GM23338 (cell line): ENCODE measurements around the gene OR6B2. TPM values are rescaled to one million over a fixed set of nuclear protein-coding genes. Genes with fewer than 3 reads are reported as not detected.

Experiments used
- ATAC-seq: fragments of 200-7000 bp; cut with Tn5 transposase; 3 replicates; pipeline ENCODE4 v1.9.1; 2020
- DNase-seq: peaks from one replicate; pipeline ENCODE4 v3.0.0-alpha.2; 2015; ENCODE audit warnings: low spot score
- H2AFZ ChIP-seq: fragments of 200-600 bp; sonication (generic); 2 replicates; pipeline ENCODE4 v1.8.0; 2016; ENCODE audit warnings: antibody characterized with exemption, mild to moderate bottlenecking, moderate library complexity
- H3F3A ChIP-seq: fragments of 200-600 bp; sonication (generic); replicated peaks from 2 replicates; pipeline ENCODE4 v1.8.0; 2017; ENCODE audit warnings: antibody characterized with exemption, mixed run types, low read depth
- H3K27ac ChIP-seq: fragments of 200-600 bp; sonication (generic); 2 replicates; pipeline ENCODE4 v1.6.1; 2016; ENCODE audit warnings: low read depth
- H3K27me3 ChIP-seq: fragments of 200-600 bp; sonication (generic); 2 replicates; pipeline ENCODE4 v1.8.0; 2016; ENCODE audit warnings: mild to moderate bottlenecking, mixed run types, moderate library complexity; ENCODE audit not compliant: insufficient read depth
- H3K36me3 ChIP-seq: fragments of 200-600 bp; sonication (generic); 2 replicates; pipeline ENCODE4 v1.8.0; 2016; ENCODE audit warnings: mild to moderate bottlenecking; ENCODE audit not compliant: insufficient read depth
- H3K4me1 ChIP-seq: fragments of 200-600 bp; sonication (generic); 2 replicates; pipeline ENCODE4 v1.8.0; 2016; ENCODE audit warnings: mild to moderate bottlenecking, moderate library complexity; ENCODE audit not compliant: insufficient read depth
- H3K4me2 ChIP-seq: fragments of 200-600 bp; sonication (generic); 2 replicates; pipeline ENCODE4 v1.7.1; 2017; ENCODE audit warnings: mixed run types
- H3K4me3 ChIP-seq: fragments of 200-600 bp; sonication (generic); 2 replicates; pipeline ENCODE4 v1.6.1; 2016; ENCODE audit warnings: mixed run types
- H3K79me2 ChIP-seq: fragments of 200-600 bp; sonication (generic); replicated peaks from 2 replicates; pipeline ENCODE4 v1.8.0; 2017; ENCODE audit warnings: mild to moderate bottlenecking; ENCODE audit not compliant: insufficient read depth
- H3K9me2 ChIP-seq: fragments of 200-600 bp; sonication (generic); 2 replicates; pipeline ENCODE4 v1.8.0; 2017; ENCODE audit not compliant: insufficient read depth
- H4K20me1 ChIP-seq: fragments of 200-600 bp; sonication (generic); replicated peaks from 2 replicates; pipeline ENCODE4 v1.8.0; 2017; ENCODE audit warnings: mild to moderate bottlenecking; ENCODE audit not compliant: insufficient read depth
- H3K27ac Mint-ChIP-seq: 2 replicates; pipeline ENCODE4 v1.8.0; 2020; ENCODE audit warnings: inconsistent platforms, mild to moderate bottlenecking, moderate library complexity, mixed read lengths
- H3K27me3 Mint-ChIP-seq: 3 replicates; pipeline ENCODE4 v1.8.0; 2022; ENCODE audit warnings: low read depth, mild to moderate bottlenecking, moderate library complexity, mixed read lengths, inconsistent platforms; ENCODE audit not compliant: insufficient read depth, poor library complexity
- H3K36me3 Mint-ChIP-seq: 3 replicates; pipeline ENCODE4 v1.8.0; 2021; ENCODE audit warnings: low read depth, mild to moderate bottlenecking, inconsistent platforms, moderate library complexity, mixed read lengths
- H3K4me1 Mint-ChIP-seq: 3 replicates; pipeline ENCODE4 v1.8.0; 2020; ENCODE audit warnings: mild to moderate bottlenecking, inconsistent platforms, mixed read lengths
- H3K4me3 Mint-ChIP-seq: 3 replicates; pipeline ENCODE4 v1.8.0; 2021; ENCODE audit warnings: moderate library complexity, mild to moderate bottlenecking, inconsistent platforms, mixed read lengths
- H3K9me3 Mint-ChIP-seq: 3 replicates; pipeline ENCODE4 v1.8.0; 2020; ENCODE audit warnings: moderate library complexity, mild to moderate bottlenecking, inconsistent platforms, mixed read lengths
- CREB1 ChIP-seq: fragments of 250-450 bp; sonication (Bioruptor Pico); IDR thresholded peaks from 2 replicates; pipeline ENCODE4 v1.5.0; 2020; ENCODE audit warnings: low read depth, mild to moderate bottlenecking, moderate library complexity
- EZH2 ChIP-seq: fragments of 200-600 bp; sonication (generic); IDR thresholded peaks from one replicate; pipeline ENCODE4 v1.8.0; 2017; ENCODE audit warnings: antibody characterized with exemption, mild to moderate bottlenecking, low read depth; ENCODE audit not compliant: unreplicated experiment
- EZH2phosphoT487 ChIP-seq: fragments of 200-600 bp; sonication (generic); IDR thresholded peaks from one replicate; pipeline ENCODE4 v1.8.1; 2018; ENCODE audit warnings: antibody characterized with exemption; ENCODE audit not compliant: unreplicated experiment
- JUNB ChIP-seq: IDR thresholded peaks from one replicate; pipeline ENCODE4 v1.6.1; 2016; ENCODE audit warnings: antibody characterized with exemption; ENCODE audit not compliant: unreplicated experiment
- NANOG ChIP-seq: IDR thresholded peaks from 2 replicates; pipeline ENCODE4 v1.6.1; 2016; ENCODE audit warnings: antibody characterized with exemption, borderline replicate concordance
- POLR2AphosphoS5 ChIP-seq: IDR thresholded peaks from 2 replicates; pipeline ENCODE4 v1.6.1; 2016; ENCODE audit warnings: antibody characterized with exemption, low read depth
- STAT1 ChIP-seq: IDR thresholded peaks from one replicate; pipeline ENCODE4 v1.6.1; 2016; ENCODE audit warnings: antibody characterized with exemption; ENCODE audit not compliant: unreplicated experiment
- ZNF114 ChIP-seq: fragments of 250-450 bp; sonication (Bioruptor Pico); IDR thresholded peaks from 2 replicates; pipeline ENCODE4 v1.5.0; 2020; ENCODE audit warnings: mild to moderate bottlenecking, moderate library complexity
- polyA plus RNA-seq: library from polyadenylated mRNA; unstranded; fragments of >200 nt; fragmentation: Nextera tagmentation; extraction: Ambion mirVana; gene quantifications from 2 replicates; pipeline ENCODE4 v1.2.1, GENCODE V29; 2016
- total RNA-seq: library from RNA; depleted of rRNA; stranded (reverse); fragments of >200 nt; shearing (Covaris generic); gene quantifications from 2 replicates; pipeline ENCODE4 v1.2.3, GENCODE V29; 2014
- TF ChIP-seq, protein P1 (sequence below), 2 experiments: fragments of 200-600 bp in 1 of 2; sonication (generic) in 1 of 2; conservative IDR thresholded peaks; 2 replicates each; pipeline versions ENCODE4 v1.5.1 to v1.6.1; 2016 to 2017; ENCODE audit warnings: antibody characterized with exemption in 2 of 2, low read depth in 2 of 2, mild to moderate bottlenecking in 2 of 2, moderate library complexity in 1 of 2
- TF ChIP-seq, protein P2 (sequence below): IDR thresholded peaks from 2 replicates; pipeline ENCODE4 v1.6.1; 2016; ENCODE audit warnings: antibody characterized with exemption
- TF ChIP-seq, protein P3 (sequence below): IDR thresholded peaks from one replicate; pipeline ENCODE4 v1.6.1; 2018; ENCODE audit warnings: antibody characterized with exemption; ENCODE audit not compliant: unreplicated experiment

The OR6B2 gene
- total and polyA plus RNA-seq, 2 experiments from 2014 or later = not detected

DNA sequence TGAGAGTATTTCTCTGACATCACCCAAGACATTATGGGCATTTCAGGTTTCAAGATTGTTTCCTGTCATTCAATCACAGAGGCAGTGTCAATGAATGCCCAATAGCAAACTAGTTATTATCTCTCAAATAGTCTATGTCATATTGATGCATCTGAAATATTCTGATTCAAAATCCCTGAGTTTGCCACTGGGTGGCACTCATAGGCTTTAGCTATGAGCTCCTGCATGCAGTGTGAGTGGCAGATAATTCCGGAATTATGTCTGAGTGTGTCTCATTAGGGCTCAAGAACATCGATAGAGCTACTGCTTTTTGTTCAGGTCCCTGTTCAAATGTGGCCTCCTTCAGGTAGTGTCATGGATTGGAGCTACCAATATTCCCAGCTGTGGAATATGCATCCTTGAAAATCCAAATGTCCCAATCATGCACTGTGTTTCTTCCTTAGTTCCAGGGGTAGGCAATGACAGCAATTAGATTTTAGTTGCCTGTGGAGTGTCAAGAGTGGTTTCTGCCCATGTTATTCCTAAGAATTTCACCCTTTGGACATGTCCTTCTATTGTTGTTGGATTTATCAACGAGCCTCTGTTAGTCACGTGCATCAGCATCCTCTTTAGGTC lies 30.9 kb upstream of the OR6B2 start:
- peak; percentile 69 for DNase-seq
- no peak overlapping the region for H3K4me3 Mint-ChIP-seq
- H3K27me3 ChIP-seq = no peaks in the 10 kb centered on the region
- H3K4me2 ChIP-seq = no peak overlapping the region
- TF ChIP-seq, protein P1, sequence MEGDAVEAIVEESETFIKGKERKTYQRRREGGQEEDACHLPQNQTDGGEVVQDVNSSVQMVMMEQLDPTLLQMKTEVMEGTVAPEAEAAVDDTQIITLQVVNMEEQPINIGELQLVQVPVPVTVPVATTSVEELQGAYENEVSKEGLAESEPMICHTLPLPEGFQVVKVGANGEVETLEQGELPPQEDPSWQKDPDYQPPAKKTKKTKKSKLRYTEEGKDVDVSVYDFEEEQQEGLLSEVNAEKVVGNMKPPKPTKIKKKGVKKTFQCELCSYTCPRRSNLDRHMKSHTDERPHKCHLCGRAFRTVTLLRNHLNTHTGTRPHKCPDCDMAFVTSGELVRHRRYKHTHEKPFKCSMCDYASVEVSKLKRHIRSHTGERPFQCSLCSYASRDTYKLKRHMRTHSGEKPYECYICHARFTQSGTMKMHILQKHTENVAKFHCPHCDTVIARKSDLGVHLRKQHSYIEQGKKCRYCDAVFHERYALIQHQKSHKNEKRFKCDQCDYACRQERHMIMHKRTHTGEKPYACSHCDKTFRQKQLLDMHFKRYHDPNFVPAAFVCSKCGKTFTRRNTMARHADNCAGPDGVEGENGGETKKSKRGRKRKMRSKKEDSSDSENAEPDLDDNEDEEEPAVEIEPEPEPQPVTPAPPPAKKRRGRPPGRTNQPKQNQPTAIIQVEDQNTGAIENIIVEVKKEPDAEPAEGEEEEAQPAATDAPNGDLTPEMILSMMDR (conservative IDR thresholded peaks at IDR 0.05; ENCODE audit: low read depth in 2 of 2) = peak; percentile 83 to 85
- TF ChIP-seq, protein P2, sequence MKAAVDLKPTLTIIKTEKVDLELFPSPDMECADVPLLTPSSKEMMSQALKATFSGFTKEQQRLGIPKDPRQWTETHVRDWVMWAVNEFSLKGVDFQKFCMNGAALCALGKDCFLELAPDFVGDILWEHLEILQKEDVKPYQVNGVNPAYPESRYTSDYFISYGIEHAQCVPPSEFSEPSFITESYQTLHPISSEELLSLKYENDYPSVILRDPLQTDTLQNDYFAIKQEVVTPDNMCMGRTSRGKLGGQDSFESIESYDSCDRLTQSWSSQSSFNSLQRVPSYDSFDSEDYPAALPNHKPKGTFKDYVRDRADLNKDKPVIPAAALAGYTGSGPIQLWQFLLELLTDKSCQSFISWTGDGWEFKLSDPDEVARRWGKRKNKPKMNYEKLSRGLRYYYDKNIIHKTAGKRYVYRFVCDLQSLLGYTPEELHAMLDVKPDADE = no peak
- H3K27ac Mint-ChIP-seq = no peak overlapping the region
- H3K27me3 Mint-ChIP-seq = peaks cover 11% of the 10 kb centered on the region
- H3F3A ChIP-seq = no peaks in the 10 kb centered on the region
- H4K20me1 ChIP-seq = no peaks in the 10 kb centered on the region
- peaks cover 16% of the 10 kb centered on the region for H3K4me1 ChIP-seq
- peaks cover 20% of the 10 kb centered on the region for H3K4me1 Mint-ChIP-seq
- H3K36me3 ChIP-seq = no peaks in the 10 kb centered on the region
- H3K36me3 Mint-ChIP-seq = no peaks in the 10 kb centered on the region
- no peak overlapping the region for H3K27ac ChIP-seq
- H3K9me2 ChIP-seq = no peaks in the 10 kb centered on the region
- H3K9me3 Mint-ChIP-seq = no peaks in the 10 kb centered on the region
- peak; percentile 86 for ATAC-seq
- no peak overlapping the region for H3K4me3 ChIP-seq
- no peaks in the 10 kb centered on the region for H3K79me2 ChIP-seq
- no peak overlapping the region for H2AFZ ChIP-seq

DNA sequence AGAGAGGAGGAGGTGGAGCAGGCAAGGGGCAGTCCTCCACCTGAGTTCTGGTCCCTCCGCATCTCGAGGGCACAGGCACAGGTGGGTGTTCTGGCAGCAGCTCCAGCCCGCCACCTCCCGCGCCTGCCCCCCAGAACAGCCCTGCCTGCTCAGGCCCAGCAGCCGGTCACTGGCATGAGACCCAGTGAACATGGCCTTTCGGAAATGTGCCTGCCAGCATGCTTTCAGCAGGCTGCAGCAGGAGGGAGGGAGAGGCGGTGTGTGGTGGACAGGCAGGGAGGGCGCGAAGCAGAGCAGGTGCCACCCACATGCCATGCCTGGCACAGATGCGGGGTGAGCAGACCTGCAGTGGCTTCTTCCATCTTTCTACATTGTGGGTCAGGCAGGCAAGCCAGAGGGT lies 26.4 kb upstream of the OR6B2 start:
- H3K27me3 Mint-ChIP-seq = peaks cover 15% of the 10 kb centered on the region
- no peaks in the 10 kb centered on the region for H3K79me2 ChIP-seq
- no peak for DNase-seq
- H3K4me3 ChIP-seq = no peak overlapping the region
- no peaks in the 10 kb centered on the region for H3K9me3 Mint-ChIP-seq
- no peaks in the 10 kb centered on the region for H3F3A ChIP-seq
- H3K27ac ChIP-seq = no peak overlapping the region
- H3K4me2 ChIP-seq = no peak overlapping the region
- no peak for ATAC-seq
- H3K36me3 Mint-ChIP-seq = no peaks in the 10 kb centered on the region
- H3K9me2 ChIP-seq = no peaks in the 10 kb centered on the region
- H2AFZ ChIP-seq = no peak overlapping the region
- H3K36me3 ChIP-seq = no peaks in the 10 kb centered on the region
- peaks cover 7% of the 10 kb centered on the region; the same call in 2 of the 3 replicates for H3K4me1 Mint-ChIP-seq
- H4K20me1 ChIP-seq = no peaks in the 10 kb centered on the region
- no peaks in the 10 kb centered on the region; the same call in 1 of the 2 replicates for H3K4me1 ChIP-seq
- H3K4me3 Mint-ChIP-seq = no peak overlapping the region
- H3K27ac Mint-ChIP-seq = no peak overlapping the region
- no peaks in the 10 kb centered on the region for H3K27me3 ChIP-seq
- TF ChIP-seq NANOG (no peak), EZH2 (no peak), ZNF114 (no peak), POLR2AphosphoS5 (no peak), JUNB (no peak), EZH2phosphoT487 (no peak), STAT1 (no peak), CREB1 (CRISPR knock-in tag) (no peak)
- TF ChIP-seq, protein P3, sequence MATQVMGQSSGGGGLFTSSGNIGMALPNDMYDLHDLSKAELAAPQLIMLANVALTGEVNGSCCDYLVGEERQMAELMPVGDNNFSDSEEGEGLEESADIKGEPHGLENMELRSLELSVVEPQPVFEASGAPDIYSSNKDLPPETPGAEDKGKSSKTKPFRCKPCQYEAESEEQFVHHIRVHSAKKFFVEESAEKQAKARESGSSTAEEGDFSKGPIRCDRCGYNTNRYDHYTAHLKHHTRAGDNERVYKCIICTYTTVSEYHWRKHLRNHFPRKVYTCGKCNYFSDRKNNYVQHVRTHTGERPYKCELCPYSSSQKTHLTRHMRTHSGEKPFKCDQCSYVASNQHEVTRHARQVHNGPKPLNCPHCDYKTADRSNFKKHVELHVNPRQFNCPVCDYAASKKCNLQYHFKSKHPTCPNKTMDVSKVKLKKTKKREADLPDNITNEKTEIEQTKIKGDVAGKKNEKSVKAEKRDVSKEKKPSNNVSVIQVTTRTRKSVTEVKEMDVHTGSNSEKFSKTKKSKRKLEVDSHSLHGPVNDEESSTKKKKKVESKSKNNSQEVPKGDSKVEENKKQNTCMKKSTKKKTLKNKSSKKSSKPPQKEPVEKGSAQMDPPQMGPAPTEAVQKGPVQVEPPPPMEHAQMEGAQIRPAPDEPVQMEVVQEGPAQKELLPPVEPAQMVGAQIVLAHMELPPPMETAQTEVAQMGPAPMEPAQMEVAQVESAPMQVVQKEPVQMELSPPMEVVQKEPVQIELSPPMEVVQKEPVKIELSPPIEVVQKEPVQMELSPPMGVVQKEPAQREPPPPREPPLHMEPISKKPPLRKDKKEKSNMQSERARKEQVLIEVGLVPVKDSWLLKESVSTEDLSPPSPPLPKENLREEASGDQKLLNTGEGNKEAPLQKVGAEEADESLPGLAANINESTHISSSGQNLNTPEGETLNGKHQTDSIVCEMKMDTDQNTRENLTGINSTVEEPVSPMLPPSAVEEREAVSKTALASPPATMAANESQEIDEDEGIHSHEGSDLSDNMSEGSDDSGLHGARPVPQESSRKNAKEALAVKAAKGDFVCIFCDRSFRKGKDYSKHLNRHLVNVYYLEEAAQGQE = no peak
- TF ChIP-seq, protein P2 = no peak
- TF ChIP-seq, protein P1 (conservative IDR thresholded peaks at IDR 0.05; ENCODE audit: low read depth in 2 of 2) = no peak
